CD4-positive, alpha-beta T cell (primary cell): ENCODE measurements around the gene DNASE2B. TPM values are rescaled to one million over a fixed set of nuclear protein-coding genes. Genes with fewer than 3 reads are reported as not detected.

Experiments
- ATAC-seq: fragments of 200-7000 bp; cut with Tn5 transposase; one replicate; pipeline ENCODE4 v1.10.0; 2022; ENCODE audit warnings: mild to moderate bottlenecking; ENCODE audit not compliant: poor library complexity
- CTCF ChIA-PET: fragments of 350-600 bp; sonication (Branson Sonifier 250); formaldehyde crosslinking; loops from one replicate; lab custom pipeline; 2021; ENCODE audit warnings: antibody characterized with exemption, inconsistent platforms; lab: Charles Lee
- POLR2A ChIA-PET: fragments of 350-600 bp; sonication (Branson Sonifier 250); formaldehyde crosslinking; loops from one replicate; lab custom pipeline; 2021; ENCODE audit warnings: antibody characterized with exemption, inconsistent platforms; lab: Charles Lee
- DNase-seq, 14 experiments: peaks; one replicate each; pipeline ENCODE4 v3.0.0-alpha.2; 2013 to 2020; ENCODE audit warnings: mixed read lengths in 2 of 14
- H3K27ac ChIP-seq, 2 donors: one replicate each; pipeline versions ENCODE4 v1.5.1 to v1.7.0; 2013; ENCODE audit warnings: low read length in 2 of 2, low read depth in 1 of 2, mild to moderate bottlenecking in 1 of 2
- H3K27me3 ChIP-seq, 2 experiments: 1 replicate in 1 of 2; 2 replicates in 1 of 2; pipeline versions ENCODE4 v1.6.1 to v1.7.0; 2013; ENCODE audit warnings: low read length in 2 of 2, control low read depth in 1 of 2, mild to moderate bottlenecking in 1 of 2, moderate library complexity in 1 of 2; ENCODE audit not compliant: insufficient read depth in 2 of 2, control insufficient read depth in 1 of 2
- H3K36me3 ChIP-seq: one replicate; pipeline ENCODE4 v1.6.1; 2013; ENCODE audit warnings: low read length, control low read depth; ENCODE audit not compliant: insufficient read depth
- H3K4me1 ChIP-seq: one replicate; pipeline ENCODE4 v1.6.1; 2013; ENCODE audit warnings: low read length, control low read depth; ENCODE audit not compliant: insufficient read depth
- H3K4me3 ChIP-seq: one replicate; pipeline ENCODE4 v1.5.1; 2013; ENCODE audit warnings: mild to moderate bottlenecking, low read length, moderate library complexity
- H3K9me3 ChIP-seq, 2 experiments: 1 replicate in 1 of 2; 2 replicates in 1 of 2; pipeline versions ENCODE4 v1.6.1 to v1.7.0; 2013; ENCODE audit warnings: low read length in 2 of 2, mild to moderate bottlenecking in 2 of 2, control low read depth in 1 of 2, moderate library complexity in 1 of 2; ENCODE audit not compliant: control insufficient read depth in 1 of 2, insufficient read depth in 1 of 2
- H3K27ac Mint-ChIP-seq: one replicate; pipeline ENCODE4 v1.8.0; 2020; ENCODE audit warnings: mixed read lengths
- H3K27me3 Mint-ChIP-seq: one replicate; pipeline ENCODE4 v1.8.0; 2021; ENCODE audit warnings: mixed read lengths
- H3K36me3 Mint-ChIP-seq: one replicate; pipeline ENCODE4 v1.8.0; 2021; ENCODE audit warnings: low read depth, mixed read lengths
- H3K4me1 Mint-ChIP-seq: one replicate; pipeline ENCODE4 v1.8.0; 2021; ENCODE audit warnings: low read depth, mixed read lengths
- H3K4me3 Mint-ChIP-seq: one replicate; pipeline ENCODE4 v1.8.0; 2020; ENCODE audit warnings: mild to moderate bottlenecking, mixed read lengths
- H3K9me3 Mint-ChIP-seq: one replicate; pipeline ENCODE4 v1.8.0; 2020; ENCODE audit warnings: mixed read lengths
- CTCF ChIP-seq: fragments of 200-600 bp; IDR thresholded peaks from one replicate; pipeline ENCODE4 v1.8.0; 2022; ENCODE audit warnings: antibody characterized with exemption, mild to moderate bottlenecking
- intact Hi-C, 2 experiments: fragments of 100-400 bp; cut with DNase I in 1 of 2; cut with micrococcal nuclease in 1 of 2; formaldehyde crosslinking; loops; one replicate each; pipeline versions ENCODE4 v1.15.1 to v1.9.0; 2023 to 2025; cut with DNase I, micrococcal nuclease
- total RNA-seq, 174 experiments: library from RNA in 2 of 174; stranded (reverse) in 2 of 174; gene quantifications; one replicate each; pipeline ENCODE4 v1.2.3 and lab custom pipeline; 2021 to 2026

Gene DNASE2B
- total RNA-seq, 2 experiments from 2014 or later, result not detected

DNA sequence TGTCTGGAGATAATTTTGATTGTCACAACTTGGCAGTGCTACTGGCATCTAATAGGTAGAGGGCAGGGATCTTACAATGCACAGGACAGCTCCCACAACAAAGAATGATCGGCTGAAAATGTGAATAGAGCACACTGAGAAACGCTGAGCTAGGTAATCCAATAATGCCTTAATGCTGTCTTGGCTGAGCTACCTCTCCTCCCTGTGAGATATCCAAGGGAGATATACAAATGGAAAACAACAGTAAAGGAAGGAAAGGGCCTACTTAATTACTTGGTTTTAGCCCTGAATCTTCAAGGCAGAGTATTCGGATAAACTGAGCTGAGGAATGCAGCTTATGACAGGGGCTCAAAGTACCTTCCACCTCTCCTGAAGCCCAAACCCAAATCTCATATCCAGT is 2.9 kb downstream of the DNASE2B start:
- no peaks in the 10 kb centered on the region for H3K36me3 Mint-ChIP-seq

DNA sequence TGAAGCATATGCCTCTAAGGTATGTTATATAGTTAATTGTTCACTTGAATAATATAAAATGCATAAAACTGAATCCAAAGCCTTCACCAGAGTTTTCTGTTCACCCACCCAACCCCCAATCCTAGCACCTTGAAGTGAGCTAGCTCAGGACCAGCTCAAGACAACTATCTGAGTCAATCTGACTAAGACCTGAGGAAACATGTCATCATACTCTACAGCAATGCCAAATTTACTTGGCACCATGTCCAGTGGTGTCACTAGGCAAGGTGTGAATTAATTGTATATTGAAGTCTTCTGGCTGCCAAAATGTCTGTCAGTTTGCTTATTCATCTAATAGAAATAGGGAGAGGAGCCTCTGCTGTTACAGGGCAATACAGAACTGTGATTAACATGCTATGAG is 3.8 kb downstream of the DNASE2B start:
- DNase-seq (no peak), ATAC-seq (no peak)
- intact Hi-C loops, result no loop called here
- Mint-ChIP-seq H3K27me3 (no peaks in the 10 kb centered on the region), H3K27ac (no peak overlapping the region), H3K9me3 (no peaks in the 10 kb centered on the region), H3K36me3 (no peaks in the 10 kb centered on the region), H3K4me1 (no peaks in the 10 kb centered on the region), H3K4me3 (no peak overlapping the region)
- CTCF ChIA-PET, result interaction anchor here (1.3 kb wide), 1 partner anchor 28 kb away, joined by 3 read pairs; no protein-coding TSS in a partner anchor
- H3K36me3 ChIP-seq, result no peaks in the 10 kb centered on the region
- H3K4me1 ChIP-seq, result no peaks in the 10 kb centered on the region
- no peak for TF ChIP-seq CTCF
- no peaks in the 10 kb centered on the region for H3K9me3 ChIP-seq
- no peak overlapping the region for H3K27ac ChIP-seq
- H3K4me3 ChIP-seq, result no peak overlapping the region
- POLR2A ChIA-PET, result no interaction called here
- no peaks in the 10 kb centered on the region for H3K27me3 ChIP-seq

More for the DNA sequence above, 2.9 kb downstream of the DNASE2B start:
- DNase-seq (no peak), ATAC-seq (no peak)
- Mint-ChIP-seq H3K4me3 (no peak overlapping the region), H3K9me3 (no peaks in the 10 kb centered on the region), H3K4me1 (no peaks in the 10 kb centered on the region), H3K27ac (no peak overlapping the region), H3K27me3 (no peaks in the 10 kb centered on the region)
- ChIA-PET CTCF (no interaction called here), POLR2A (no interaction called here)
- H3K9me3 ChIP-seq, result no peaks in the 10 kb centered on the region
- intact Hi-C loops, result no loop called here
- no peak overlapping the region for H3K4me3 ChIP-seq
- no peaks in the 10 kb centered on the region for H3K36me3 ChIP-seq
- no peaks in the 10 kb centered on the region for H3K4me1 ChIP-seq
- no peak overlapping the region for H3K27ac ChIP-seq
- no peak for TF ChIP-seq CTCF
- no peaks in the 10 kb centered on the region for H3K27me3 ChIP-seq

GRCh38 chr1:84402501-84402900 is 4.2 kb downstream of the DNASE2B start:
- no peak for ATAC-seq
- H3K36me3 Mint-ChIP-seq, result no peaks in the 10 kb centered on the region
- no peak for TF ChIP-seq CTCF
- POLR2A ChIA-PET, result no interaction called here
- Histone ChIP-seq H3K4me3 (no peak overlapping the region), H3K27ac (no peak overlapping the region), H3K36me3 (no peaks in the 10 kb centered on the region), H3K4me1 (no peaks in the 10 kb centered on the region), H3K9me3 (no peaks in the 10 kb centered on the region), H3K27me3 (no peaks in the 10 kb centered on the region)
- CTCF ChIA-PET, result interaction anchor here (0.5 to 1.3 kb wide), 2 partner anchors 27 to 785 kb away, joined by 3 read pairs; no protein-coding TSS in a partner anchor
- no peaks in the 10 kb centered on the region for H3K4me1 Mint-ChIP-seq
- DNase-seq, result no peak
- no peak overlapping the region for H3K27ac Mint-ChIP-seq
- no peaks in the 10 kb centered on the region for H3K27me3 Mint-ChIP-seq
- no peaks in the 10 kb centered on the region for H3K9me3 Mint-ChIP-seq
- H3K4me3 Mint-ChIP-seq, result no peak overlapping the region
- intact Hi-C loops, result no loop called here
